ENCODE data around the gene STEAP3. TPM values are rescaled to one million over a fixed set of nuclear protein-coding genes. Genes with fewer than 3 reads are reported as not detected.

The STEAP3 gene
- total RNA-seq, 2 experiments from 2014 or later: 0.19 TPM; not detected in 1

DNA sequence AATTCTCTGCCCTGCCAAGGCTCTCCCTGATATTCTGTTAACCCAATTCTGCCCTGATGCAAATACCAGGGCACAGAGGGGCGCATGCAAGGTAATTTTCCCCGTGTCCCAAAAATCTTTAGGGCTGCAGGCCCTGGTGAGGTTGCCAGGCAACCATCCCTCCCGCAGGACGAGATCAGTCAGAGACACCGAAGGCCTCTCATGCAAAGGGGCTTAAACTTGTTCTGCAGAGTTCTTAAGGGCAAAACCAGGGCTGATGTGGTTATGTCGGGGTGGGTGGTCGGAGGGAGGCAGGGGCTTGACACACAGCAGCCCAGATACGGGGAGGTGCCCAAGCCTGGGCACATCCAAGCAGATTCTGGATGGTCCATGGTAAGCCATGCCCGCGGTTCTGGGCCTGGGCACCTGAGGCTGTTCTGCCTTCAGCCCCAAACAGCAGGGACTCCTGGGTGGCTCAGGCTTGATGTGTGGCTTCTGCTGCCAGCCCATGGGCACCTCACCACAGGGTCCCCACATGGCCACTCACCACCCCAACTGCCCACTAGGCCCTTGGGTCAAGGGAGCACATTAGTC lies 27.2 kb downstream of the STEAP3 start:
- DNase-seq: no peak
- Mint-ChIP-seq H3K4me3 (no peak overlapping the region), H3K27ac (no peak overlapping the region), H3K9me3 (no peaks in the 10 kb centered on the region), H3K36me3 (no peaks in the 10 kb centered on the region), H3K4me1 (no peaks in the 10 kb centered on the region), H3K27me3 (no peaks in the 10 kb centered on the region)
- POLR2A ChIA-PET: no interaction called here
- no peak for ATAC-seq (ENCODE audit: low read depth)

GRCh38 chr2:119251652-119252051 lies 28.0 kb downstream of the STEAP3 start:
- Mint-ChIP-seq H3K4me1 (no peaks in the 10 kb centered on the region), H3K36me3 (no peaks in the 10 kb centered on the region), H3K27me3 (no peaks in the 10 kb centered on the region), H3K9me3 (no peaks in the 10 kb centered on the region), H3K4me3 (no peak overlapping the region), H3K27ac (no peak overlapping the region)
- ATAC-seq (ENCODE audit: low read depth): no peak
- DNase-seq: no peak
- POLR2A ChIA-PET: no interaction called here

- H3K27me3 Mint-ChIP-seq: no peaks in the 10 kb centered on the region
- no peak for DNase-seq
- no peak overlapping the region for H3K4me3 Mint-ChIP-seq
- POLR2A ChIA-PET: no interaction called here
- no peaks in the 10 kb centered on the region for H3K9me3 Mint-ChIP-seq
- H3K36me3 Mint-ChIP-seq: no peaks in the 10 kb centered on the region
- no peak for ATAC-seq (ENCODE audit: low read depth)
- no peak overlapping the region for H3K27ac Mint-ChIP-seq
- no peaks in the 10 kb centered on the region for H3K4me1 Mint-ChIP-seq
Observed at GRCh38 chr2:119252186-119253113, 28.8 kb downstream of the STEAP3 start.

DNA sequence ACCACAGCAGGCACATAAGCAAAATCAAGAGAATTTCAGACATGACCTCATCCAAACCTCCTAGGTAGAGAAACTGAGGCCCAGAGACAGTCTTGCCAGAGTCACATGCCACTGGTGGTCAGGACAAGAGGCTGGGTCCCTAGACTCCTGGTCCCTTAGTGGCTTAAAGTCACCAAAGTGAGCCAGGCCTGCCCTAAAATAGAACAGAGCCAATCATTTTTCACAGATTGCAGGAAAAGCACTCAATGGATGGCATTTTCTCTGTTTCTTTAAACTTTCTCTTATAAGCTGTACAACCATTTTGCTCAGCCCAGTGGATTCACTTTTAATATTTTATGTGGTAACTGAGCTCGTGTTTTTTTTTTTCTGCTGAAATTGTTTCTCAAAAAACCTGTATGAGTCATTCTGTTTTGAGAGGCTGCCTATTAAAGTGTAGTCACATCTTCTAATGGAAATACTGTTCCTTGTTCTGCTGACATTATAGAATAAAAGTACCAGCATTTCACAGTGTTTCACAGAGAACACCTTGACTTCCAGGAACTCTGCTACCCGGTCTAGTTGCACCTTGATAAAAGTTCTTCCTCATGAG lies 29.6 kb downstream of the STEAP3 start:
- H3K9me3 Mint-ChIP-seq: no peaks in the 10 kb centered on the region
- H3K36me3 Mint-ChIP-seq: no peaks in the 10 kb centered on the region
- no peak for ATAC-seq (ENCODE audit: low read depth)
- H3K27ac Mint-ChIP-seq: no peak overlapping the region
- DNase-seq: no peak
- no peak overlapping the region for H3K4me3 Mint-ChIP-seq
- H3K27me3 Mint-ChIP-seq: no peaks in the 10 kb centered on the region
- no peaks in the 10 kb centered on the region for H3K4me1 Mint-ChIP-seq
- POLR2A ChIA-PET: no interaction called here

DNA sequence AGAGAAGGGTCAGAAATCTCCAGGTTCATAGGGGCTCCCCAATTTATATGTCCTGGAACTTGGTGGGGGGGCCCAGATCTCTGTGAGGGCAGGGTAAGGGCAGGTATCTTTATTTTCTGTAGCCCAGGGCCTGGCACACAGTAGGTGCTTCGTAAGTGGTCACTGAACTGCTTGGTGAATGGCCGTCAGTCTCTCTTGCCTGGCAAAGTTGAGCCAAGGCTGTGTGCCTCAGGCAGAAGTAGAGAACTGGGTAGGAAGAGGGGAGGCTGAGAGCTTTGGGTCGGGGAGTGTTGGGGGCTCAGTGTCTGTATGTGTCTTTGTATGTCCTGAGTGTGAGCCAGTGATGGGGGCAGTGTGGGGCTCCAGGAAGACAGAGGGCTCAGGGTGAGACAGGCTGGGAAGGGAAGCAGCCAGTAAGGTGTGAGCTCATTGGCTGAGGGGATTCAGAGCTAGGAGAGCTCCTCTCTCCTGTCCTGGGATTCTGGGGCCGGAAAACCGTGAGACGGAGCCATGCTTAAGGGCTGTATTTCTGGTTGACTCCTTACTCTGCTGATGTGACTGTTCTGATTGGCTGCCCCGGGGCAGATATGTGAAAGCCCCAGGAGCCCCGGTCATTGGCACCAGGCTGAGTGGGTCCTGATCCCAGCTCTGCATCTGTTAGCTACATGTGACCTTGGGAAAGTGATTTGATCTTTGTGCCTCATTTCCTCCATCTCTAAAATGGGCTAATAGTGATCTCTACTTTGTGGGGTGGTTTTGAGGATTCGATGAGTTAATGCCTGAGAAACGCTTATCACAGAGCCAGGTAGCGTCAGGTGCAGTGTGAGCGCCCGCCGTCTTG lies 30.3 kb downstream of the STEAP3 start:
- POLR2A ChIA-PET: no interaction called here
- no peaks in the 10 kb centered on the region for H3K36me3 Mint-ChIP-seq
- ATAC-seq (ENCODE audit: low read depth): no peak

GRCh38 chr2:119254601-119255080 lies 31.0 kb downstream of the STEAP3 start:
- Mint-ChIP-seq H3K4me1 (no peaks in the 10 kb centered on the region), H3K4me3 (no peak overlapping the region), H3K9me3 (no peaks in the 10 kb centered on the region), H3K27me3 (no peaks in the 10 kb centered on the region), H3K36me3 (no peaks in the 10 kb centered on the region), H3K27ac (no peak overlapping the region)
- DNase-seq (no peak), ATAC-seq (ENCODE audit: low read depth) (no peak)
- POLR2A ChIA-PET: no interaction called here

More for the DNA sequence above, 30.3 kb downstream of the STEAP3 start:
- no peak for DNase-seq
- Mint-ChIP-seq H3K4me1 (no peaks in the 10 kb centered on the region), H3K4me3 (no peak overlapping the region), H3K27ac (no peak overlapping the region), H3K27me3 (no peaks in the 10 kb centered on the region), H3K9me3 (no peaks in the 10 kb centered on the region)

DNA sequence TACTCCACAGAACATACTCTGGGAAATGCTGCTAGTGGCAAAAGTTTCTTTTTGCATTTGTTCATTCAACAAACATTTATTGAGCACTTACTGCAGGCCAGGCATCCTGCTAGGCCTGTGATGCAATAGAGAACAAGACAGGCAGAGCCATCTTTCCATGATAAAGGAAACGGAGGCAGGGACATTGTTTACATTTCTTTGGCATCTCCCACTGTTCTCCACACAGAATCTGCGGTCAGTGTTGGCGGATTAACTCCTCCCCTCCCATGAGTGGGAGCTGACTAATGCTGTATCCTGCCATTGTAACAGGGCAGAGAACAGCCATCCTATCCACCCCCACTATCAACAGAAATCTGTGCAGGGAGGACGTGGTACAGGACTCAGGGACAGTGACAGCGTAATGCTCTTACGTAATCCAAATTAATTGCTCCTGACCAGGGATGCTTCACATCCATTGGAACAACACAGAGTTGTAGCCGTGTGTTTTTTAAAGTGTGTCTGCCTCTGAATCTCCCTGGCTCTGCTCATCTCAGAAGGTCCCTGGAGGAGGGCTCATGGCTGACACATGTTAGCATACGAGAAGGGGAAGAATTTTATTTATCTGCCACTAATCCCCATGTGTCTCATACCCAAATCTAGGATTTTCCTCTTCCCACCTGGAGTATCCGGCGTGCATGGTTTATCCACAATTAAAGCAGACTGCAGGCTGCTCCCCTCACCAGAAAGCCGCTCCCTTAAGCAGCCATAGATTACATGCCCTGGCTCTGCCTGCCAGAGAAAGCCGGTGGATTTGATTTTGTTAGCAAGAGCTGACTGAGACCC lies 32.3 kb downstream of the STEAP3 start:
- no peaks in the 10 kb centered on the region for H3K9me3 Mint-ChIP-seq
- DNase-seq (no peak), ATAC-seq (ENCODE audit: low read depth) (no peak)
- H3K27me3 Mint-ChIP-seq: no peaks in the 10 kb centered on the region
- POLR2A ChIA-PET: no interaction called here
- no peaks in the 10 kb centered on the region for H3K4me1 Mint-ChIP-seq
- H3K36me3 Mint-ChIP-seq: no peaks in the 10 kb centered on the region
- H3K27ac Mint-ChIP-seq: no peak overlapping the region
- no peak overlapping the region for H3K4me3 Mint-ChIP-seq

DNA sequence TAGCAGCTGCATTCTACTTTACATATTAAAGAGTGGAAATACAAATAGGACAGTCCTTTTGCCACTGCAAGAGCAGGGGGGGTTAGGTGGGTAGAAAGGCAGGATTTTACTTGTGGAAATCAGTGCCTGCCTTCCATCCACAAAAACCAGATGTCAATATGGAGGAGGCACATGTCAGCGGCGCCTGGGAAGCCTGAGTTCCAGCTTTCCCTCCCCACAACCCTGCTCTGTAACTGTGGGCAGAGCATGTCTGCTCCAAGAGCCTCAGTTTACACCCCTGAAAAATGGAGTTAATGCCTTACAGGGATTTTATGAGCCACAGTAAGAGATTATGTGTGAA lies 32.9 kb downstream of the STEAP3 start:
- H3K27ac Mint-ChIP-seq: no peak overlapping the region
- H3K9me3 Mint-ChIP-seq: no peaks in the 10 kb centered on the region
- ATAC-seq (ENCODE audit: low read depth): no peak
- POLR2A ChIA-PET: no interaction called here
- no peak for DNase-seq
- no peaks in the 10 kb centered on the region for H3K36me3 Mint-ChIP-seq
- no peaks in the 10 kb centered on the region for H3K4me1 Mint-ChIP-seq
- no peaks in the 10 kb centered on the region for H3K27me3 Mint-ChIP-seq
- H3K4me3 Mint-ChIP-seq: no peak overlapping the region

DNA sequence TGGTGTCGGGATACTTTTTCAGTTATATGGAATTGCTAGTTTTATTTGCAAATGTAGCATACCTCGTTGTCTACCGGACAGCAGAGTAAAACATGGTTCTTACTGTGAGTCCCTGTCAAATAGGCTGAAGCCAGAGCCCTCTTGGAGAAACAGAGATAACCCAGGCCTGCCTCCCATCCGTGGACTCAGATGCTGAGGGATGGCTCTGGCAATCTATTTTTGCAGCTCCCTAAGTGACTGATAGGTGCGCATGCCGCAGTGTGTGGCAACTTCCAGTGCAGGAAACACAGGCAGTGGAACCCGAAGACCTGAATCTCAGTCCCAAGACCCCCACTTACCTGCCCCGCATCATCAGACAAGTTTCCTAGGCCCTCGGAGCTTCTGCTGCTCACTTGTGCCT lies 33.6 kb downstream of the STEAP3 start:
- no peak for DNase-seq

DNA sequence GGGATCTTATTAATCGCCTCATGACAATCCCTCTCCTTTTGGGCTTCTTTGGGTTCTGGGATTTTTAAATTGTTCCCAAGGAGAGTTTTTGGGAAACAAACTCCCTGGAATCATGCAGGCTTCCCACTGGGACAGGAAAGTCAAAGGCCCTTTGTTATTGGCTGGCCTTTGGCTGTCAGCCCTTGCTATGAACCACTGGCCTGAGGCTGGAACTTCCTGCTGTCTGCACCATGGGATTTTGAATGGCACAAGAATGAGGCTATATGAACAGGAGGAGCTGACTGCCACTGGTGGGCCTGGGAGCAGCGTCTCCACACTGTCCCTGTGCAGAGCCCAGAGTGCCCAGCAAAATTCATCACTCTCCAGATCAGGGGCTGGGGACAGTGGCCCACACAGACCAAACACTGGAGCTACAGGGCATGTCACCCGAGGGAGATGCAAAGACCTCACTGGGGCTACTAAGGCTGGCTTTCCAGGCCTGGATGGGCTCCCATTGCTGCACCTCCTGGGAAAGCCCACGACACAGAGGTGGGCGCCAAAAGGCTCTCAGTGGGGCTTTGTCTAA lies 35.7 kb downstream of the STEAP3 start:
- Mint-ChIP-seq H3K36me3 (no peaks in the 10 kb centered on the region), H3K27me3 (no peaks in the 10 kb centered on the region), H3K9me3 (no peaks in the 10 kb centered on the region), H3K4me3 (no peak overlapping the region), H3K4me1 (no peaks in the 10 kb centered on the region), H3K27ac (no peak overlapping the region)
- no peak for ATAC-seq (ENCODE audit: low read depth)
- POLR2A ChIA-PET: interaction anchor here (0.6 kb wide), 1 partner anchor 1777 kb away, joined by 3 read pairs; no protein-coding TSS in a partner anchor
- no peak for DNase-seq

More for the DNA sequence above, 33.6 kb downstream of the STEAP3 start:
- Mint-ChIP-seq H3K27me3 (no peaks in the 10 kb centered on the region), H3K9me3 (no peaks in the 10 kb centered on the region), H3K4me1 (no peaks in the 10 kb centered on the region), H3K36me3 (no peaks in the 10 kb centered on the region), H3K27ac (no peak overlapping the region), H3K4me3 (no peak overlapping the region)
- POLR2A ChIA-PET: no interaction called here
- ATAC-seq (ENCODE audit: low read depth): no peak

- POLR2A ChIA-PET: no interaction called here
- no peak overlapping the region for H3K27ac Mint-ChIP-seq
- DNase-seq: no peak
Observed at GRCh38 chr2:119260646-119261492, 37.2 kb downstream of the STEAP3 start.

More at GRCh38 chr2:119260646-119261492, 37.2 kb downstream of the STEAP3 start:
- Mint-ChIP-seq H3K27me3 (no peaks in the 10 kb centered on the region), H3K36me3 (no peaks in the 10 kb centered on the region), H3K4me3 (no peak overlapping the region), H3K4me1 (no peaks in the 10 kb centered on the region), H3K9me3 (no peaks in the 10 kb centered on the region)
- no peak for ATAC-seq (ENCODE audit: low read depth)
